ENCODE results near the gene CYB561D2.

DNA sequence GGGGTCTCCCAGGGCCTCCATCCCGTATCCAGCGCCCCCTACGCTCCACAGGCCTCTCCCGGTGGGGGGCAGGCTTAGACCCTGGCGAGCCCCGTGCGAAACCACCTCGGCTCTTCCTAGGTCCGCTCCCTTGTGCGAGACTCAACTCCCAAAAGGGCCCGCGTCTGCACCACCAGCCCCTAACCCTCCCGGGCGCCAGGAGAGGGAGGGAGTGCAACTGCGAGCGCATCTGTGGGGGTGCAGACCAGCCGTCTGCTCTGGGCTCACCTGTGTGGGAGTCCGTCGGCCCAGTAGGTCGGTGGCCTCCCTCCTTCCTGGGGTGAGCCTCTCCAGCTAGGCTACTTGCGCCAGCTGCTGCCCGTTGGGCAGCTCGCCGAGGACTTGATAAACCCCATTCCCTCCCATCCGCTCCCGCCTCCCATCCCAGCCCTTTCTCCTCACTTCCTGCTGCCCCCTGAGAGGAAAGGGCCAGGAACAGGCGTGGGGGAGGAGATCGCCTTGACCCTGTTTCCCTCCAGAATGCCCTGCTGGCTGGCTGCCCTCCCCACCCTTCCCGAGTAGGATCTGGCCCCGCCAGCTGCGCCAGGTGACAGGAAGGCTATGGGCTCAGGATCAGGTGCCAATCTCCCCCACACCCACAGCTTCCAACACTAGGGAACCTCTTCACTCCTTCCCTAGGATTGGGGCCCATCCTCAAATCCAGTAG lies 28.1 kb upstream of the CYB561D2 start, which contains the start of gene HYAL2:
- TF ChIP-seq, protein P1, sequence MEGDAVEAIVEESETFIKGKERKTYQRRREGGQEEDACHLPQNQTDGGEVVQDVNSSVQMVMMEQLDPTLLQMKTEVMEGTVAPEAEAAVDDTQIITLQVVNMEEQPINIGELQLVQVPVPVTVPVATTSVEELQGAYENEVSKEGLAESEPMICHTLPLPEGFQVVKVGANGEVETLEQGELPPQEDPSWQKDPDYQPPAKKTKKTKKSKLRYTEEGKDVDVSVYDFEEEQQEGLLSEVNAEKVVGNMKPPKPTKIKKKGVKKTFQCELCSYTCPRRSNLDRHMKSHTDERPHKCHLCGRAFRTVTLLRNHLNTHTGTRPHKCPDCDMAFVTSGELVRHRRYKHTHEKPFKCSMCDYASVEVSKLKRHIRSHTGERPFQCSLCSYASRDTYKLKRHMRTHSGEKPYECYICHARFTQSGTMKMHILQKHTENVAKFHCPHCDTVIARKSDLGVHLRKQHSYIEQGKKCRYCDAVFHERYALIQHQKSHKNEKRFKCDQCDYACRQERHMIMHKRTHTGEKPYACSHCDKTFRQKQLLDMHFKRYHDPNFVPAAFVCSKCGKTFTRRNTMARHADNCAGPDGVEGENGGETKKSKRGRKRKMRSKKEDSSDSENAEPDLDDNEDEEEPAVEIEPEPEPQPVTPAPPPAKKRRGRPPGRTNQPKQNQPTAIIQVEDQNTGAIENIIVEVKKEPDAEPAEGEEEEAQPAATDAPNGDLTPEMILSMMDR (IDR thresholded peaks at IDR 0.05 in 2 of 3, conservative IDR thresholded peaks at IDR 0.05 in 1 of 3; ENCODE audit: borderline replicate concordance in 1 of 3, insufficient read depth in 1 of 3, low read depth in 2 of 3, low read length in 2 of 3), result no peak
- no peak for TF ChIP-seq POLR2AphosphoS5 (IDR thresholded peaks at IDR 0.05; ENCODE audit: low read depth, low read length)
- no peak for TF ChIP-seq ZFX (IDR thresholded peaks at IDR 0.05)
- TF ChIP-seq SIN3A (IDR thresholded peaks at IDR 0.05; ENCODE audit: low read depth), result no peak
- no peak for TF ChIP-seq SP1 (IDR thresholded peaks at IDR 0.05; ENCODE audit: low read depth)
- TF ChIP-seq FOSL1 (IDR thresholded peaks at IDR 0.05; ENCODE audit: low read depth), result no peak
- no peak for TF ChIP-seq MAX (IDR thresholded peaks at IDR 0.05)
- TF ChIP-seq YY1 (IDR thresholded peaks at IDR 0.05; ENCODE audit: extremely low read depth, insufficient replicate concordance, low read depth, low read length), result no peak
- TF ChIP-seq SRF (IDR thresholded peaks at IDR 0.05; ENCODE audit: low read depth), result no peak

Data from HCT116 (cell line).